PC-9 (cell line): ENCODE data around the gene ACAD8.

Source experiments
- CTCF ChIP-seq: fragments of 200-600 bp; sonication (generic); conservative IDR thresholded peaks from 2 replicates; pipeline ENCODE4 v1.6.1; 2017; ENCODE audit warnings: mixed run types, antibody characterized with exemption, mild to moderate bottlenecking, moderate library complexity
- EZH2 ChIP-seq: fragments of 200-600 bp; sonication (generic); IDR thresholded peaks from 2 replicates; pipeline ENCODE4 v1.8.0; 2017; ENCODE audit warnings: antibody characterized with exemption, low read depth

- TF ChIP-seq EZH2 (no peak), CTCF (no peak)
Observed at GRCh38 chr11:134228625-134229024, 24.7 kb upstream of the ACAD8 start.
